Rectal smooth muscle tissue (tissue), 1 donor: ENCODE data around the gene SLC26A8.
"Not testable (repeated sequence)": the region's sequence is repeated elsewhere in the genome, so short reads cannot be mapped to it uniquely, and the experiment has no call there.

Source experiments
- H3K27ac ChIP-seq: one replicate; pipeline ENCODE4 v1.7.0; 2013; ENCODE audit warnings: low read depth, low read length, inconsistent platforms
- H3K27me3 ChIP-seq: one replicate; pipeline ENCODE4 v1.7.0; 2013; ENCODE audit warnings: low read length; ENCODE audit not compliant: control insufficient read depth, insufficient read depth
- H3K36me3 ChIP-seq: one replicate; pipeline ENCODE4 v1.7.0; 2013; ENCODE audit warnings: low read length; ENCODE audit not compliant: control insufficient read depth, insufficient read depth
- H3K4me1 ChIP-seq: one replicate; pipeline ENCODE4 v1.7.0; 2013; ENCODE audit warnings: low read length; ENCODE audit not compliant: control insufficient read depth, insufficient read depth
- H3K4me3 ChIP-seq: one replicate; pipeline ENCODE4 v1.7.0; 2013; ENCODE audit warnings: low read length
- H3K9ac ChIP-seq: one replicate; pipeline ENCODE4 v1.7.0; 2013; ENCODE audit warnings: low read length

SLC26A8 gene

GRCh38 chr6:35916056-35916455, 108.4 kb downstream of the SLC26A8 start:
- H3K27me3 ChIP-seq, result no peaks in the 10 kb centered on the region
- no peak overlapping the region for H3K27ac ChIP-seq
- peaks cover 2% of the 10 kb centered on the region for H3K36me3 ChIP-seq
- no peak overlapping the region for H3K9ac ChIP-seq
- H3K4me3 ChIP-seq, result no peak overlapping the region
- no peaks in the 10 kb centered on the region for H3K4me1 ChIP-seq

- Histone ChIP-seq H3K36me3 (peaks cover 2% of the 10 kb centered on the region), H3K4me3 (no peak overlapping the region), H3K27ac (no peak overlapping the region), H3K9ac (no peak overlapping the region), H3K27me3 (no peaks in the 10 kb centered on the region), H3K4me1 (no peaks in the 10 kb centered on the region)
These were observed 109.9 kb downstream of the SLC26A8 start for GRCh38 chr6:35914536-35914935.

- Histone ChIP-seq H3K9ac (no peak overlapping the region), H3K4me1 (no peaks in the 10 kb centered on the region), H3K27ac (no peak overlapping the region), H3K27me3 (no peaks in the 10 kb centered on the region), H3K36me3 (peaks cover 2% of the 10 kb centered on the region), H3K4me3 (no peak overlapping the region)
These were observed 112.4 kb downstream of the SLC26A8 start for GRCh38 chr6:35911871-35912653.

- H3K4me1 ChIP-seq, H3K27ac ChIP-seq, H3K36me3 ChIP-seq, H3K4me3 ChIP-seq, H3K9ac ChIP-seq, H3K27me3 ChIP-seq: not testable (repeated sequence)
These were observed 114.9 kb downstream of the SLC26A8 start for GRCh38 chr6:35909571-35909970.

GRCh38 chr6:35908753-35909401, 115.6 kb downstream of the SLC26A8 start:
- H3K27me3 ChIP-seq, H3K36me3 ChIP-seq, H3K4me3 ChIP-seq, H3K27ac ChIP-seq, H3K9ac ChIP-seq, H3K4me1 ChIP-seq: not testable (repeated sequence)

- Histone ChIP-seq H3K9ac (no peak overlapping the region), H3K27ac (no peak overlapping the region), H3K36me3 (no peaks in the 10 kb centered on the region), H3K4me1 (no peaks in the 10 kb centered on the region), H3K27me3 (no peaks in the 10 kb centered on the region), H3K4me3 (no peak overlapping the region)
These were observed 116.7 kb downstream of the SLC26A8 start for GRCh38 chr6:35907750-35908149.

GRCh38 chr6:35906499-35906846, 118.0 kb downstream of the SLC26A8 start:
- no peak overlapping the region for H3K27ac ChIP-seq
- no peak overlapping the region for H3K9ac ChIP-seq
- H3K4me3 ChIP-seq, result no peak overlapping the region
- H3K4me1 ChIP-seq, result no peaks in the 10 kb centered on the region
- H3K36me3 ChIP-seq, result no peaks in the 10 kb centered on the region
- H3K27me3 ChIP-seq, result no peaks in the 10 kb centered on the region

- Histone ChIP-seq H3K27me3 (no peaks in the 10 kb centered on the region), H3K36me3 (no peaks in the 10 kb centered on the region), H3K9ac (no peak overlapping the region), H3K4me1 (no peaks in the 10 kb centered on the region), H3K27ac (no peak overlapping the region), H3K4me3 (no peak overlapping the region)
These were observed 118.5 kb downstream of the SLC26A8 start for GRCh38 chr6:35905841-35906498.

- no peaks in the 10 kb centered on the region for H3K27me3 ChIP-seq
- H3K36me3 ChIP-seq, result no peaks in the 10 kb centered on the region
- no peak overlapping the region for H3K4me3 ChIP-seq
- no peak overlapping the region for H3K9ac ChIP-seq
- no peaks in the 10 kb centered on the region for H3K4me1 ChIP-seq
- H3K27ac ChIP-seq, result no peak overlapping the region
These were observed 119.2 kb downstream of the SLC26A8 start for GRCh38 chr6:35905141-35905785.

- H3K4me3 ChIP-seq, result no peak overlapping the region
- H3K9ac ChIP-seq, result no peak overlapping the region
- H3K36me3 ChIP-seq, result no peaks in the 10 kb centered on the region
- H3K27ac ChIP-seq, result no peak overlapping the region
- H3K4me1 ChIP-seq, result no peaks in the 10 kb centered on the region
- no peaks in the 10 kb centered on the region for H3K27me3 ChIP-seq
These were observed 120.8 kb downstream of the SLC26A8 start for GRCh38 chr6:35903679-35904078.

GRCh38 chr6:35900448-35900847, 124.0 kb downstream of the SLC26A8 start:
- no peak overlapping the region for H3K9ac ChIP-seq
- H3K36me3 ChIP-seq, result no peaks in the 10 kb centered on the region
- no peak overlapping the region for H3K27ac ChIP-seq
- H3K27me3 ChIP-seq, result no peaks in the 10 kb centered on the region
- H3K4me3 ChIP-seq, result no peak overlapping the region
- no peaks in the 10 kb centered on the region for H3K4me1 ChIP-seq

GRCh38 chr6:35898003-35898402, 126.4 kb downstream of the SLC26A8 start:
- H3K4me3 ChIP-seq, result no peak overlapping the region
- H3K36me3 ChIP-seq, result no peaks in the 10 kb centered on the region
- H3K4me1 ChIP-seq, result no peaks in the 10 kb centered on the region
- H3K27me3 ChIP-seq, result no peaks in the 10 kb centered on the region
- H3K27ac ChIP-seq, result no peak overlapping the region
- no peak overlapping the region for H3K9ac ChIP-seq
